GM19238 (cell line): ENCODE measurements around the gene CNTN2.

Source experiments
- DNase-seq: peaks from one replicate; pipeline ENCODE4 v3.0.0; 2011; ENCODE audit warnings: low spot score; ENCODE audit not compliant: insufficient read length

CNTN2 gene, protein sequence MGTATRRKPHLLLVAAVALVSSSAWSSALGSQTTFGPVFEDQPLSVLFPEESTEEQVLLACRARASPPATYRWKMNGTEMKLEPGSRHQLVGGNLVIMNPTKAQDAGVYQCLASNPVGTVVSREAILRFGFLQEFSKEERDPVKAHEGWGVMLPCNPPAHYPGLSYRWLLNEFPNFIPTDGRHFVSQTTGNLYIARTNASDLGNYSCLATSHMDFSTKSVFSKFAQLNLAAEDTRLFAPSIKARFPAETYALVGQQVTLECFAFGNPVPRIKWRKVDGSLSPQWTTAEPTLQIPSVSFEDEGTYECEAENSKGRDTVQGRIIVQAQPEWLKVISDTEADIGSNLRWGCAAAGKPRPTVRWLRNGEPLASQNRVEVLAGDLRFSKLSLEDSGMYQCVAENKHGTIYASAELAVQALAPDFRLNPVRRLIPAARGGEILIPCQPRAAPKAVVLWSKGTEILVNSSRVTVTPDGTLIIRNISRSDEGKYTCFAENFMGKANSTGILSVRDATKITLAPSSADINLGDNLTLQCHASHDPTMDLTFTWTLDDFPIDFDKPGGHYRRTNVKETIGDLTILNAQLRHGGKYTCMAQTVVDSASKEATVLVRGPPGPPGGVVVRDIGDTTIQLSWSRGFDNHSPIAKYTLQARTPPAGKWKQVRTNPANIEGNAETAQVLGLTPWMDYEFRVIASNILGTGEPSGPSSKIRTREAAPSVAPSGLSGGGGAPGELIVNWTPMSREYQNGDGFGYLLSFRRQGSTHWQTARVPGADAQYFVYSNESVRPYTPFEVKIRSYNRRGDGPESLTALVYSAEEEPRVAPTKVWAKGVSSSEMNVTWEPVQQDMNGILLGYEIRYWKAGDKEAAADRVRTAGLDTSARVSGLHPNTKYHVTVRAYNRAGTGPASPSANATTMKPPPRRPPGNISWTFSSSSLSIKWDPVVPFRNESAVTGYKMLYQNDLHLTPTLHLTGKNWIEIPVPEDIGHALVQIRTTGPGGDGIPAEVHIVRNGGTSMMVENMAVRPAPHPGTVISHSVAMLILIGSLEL

DNA sequence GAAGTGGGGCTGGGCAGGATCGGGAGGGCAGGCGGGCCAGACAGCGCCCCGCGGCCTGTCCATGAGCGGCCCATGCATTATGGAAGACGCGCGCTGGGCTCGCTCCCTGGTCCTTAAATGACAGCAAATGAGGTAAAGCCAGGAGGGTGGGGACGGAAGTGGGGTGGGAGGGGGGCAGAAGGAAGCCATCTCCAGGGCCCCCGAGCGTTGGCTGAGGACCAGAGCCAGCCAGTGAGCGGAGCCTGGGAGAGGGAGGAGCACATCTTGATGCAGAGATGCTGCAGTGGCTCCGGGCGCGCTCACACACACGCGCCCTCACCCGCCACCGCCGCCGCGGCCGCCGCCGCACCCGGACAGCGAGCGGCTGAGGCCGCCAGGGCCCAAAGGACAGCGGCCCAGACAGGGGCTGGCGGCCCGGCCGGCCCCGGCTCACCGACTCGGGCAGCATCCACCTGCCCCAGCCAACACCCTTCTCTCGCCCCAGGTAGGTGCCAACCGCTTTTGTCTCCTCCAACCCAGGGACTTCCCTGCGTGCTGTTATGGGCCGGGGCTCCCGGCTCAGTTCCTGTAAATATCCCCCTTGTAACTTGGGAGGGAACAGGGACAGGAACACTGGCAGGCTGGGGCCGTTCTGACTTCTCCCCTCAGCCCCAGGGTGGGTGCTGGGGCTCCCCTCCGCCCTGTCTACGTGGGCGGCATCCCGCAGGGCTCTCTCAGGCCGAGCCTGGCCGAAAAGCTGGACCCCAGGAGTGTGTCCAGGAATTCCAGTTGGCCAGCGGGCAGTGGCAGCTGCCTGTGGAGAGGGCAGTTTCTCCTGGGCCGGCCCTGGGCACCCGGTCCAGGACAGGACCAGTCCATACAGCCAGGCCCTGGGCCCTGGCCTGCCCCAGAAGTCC is at the start of gene CNTN2:
Gene CNTN2 (plus strand): TSS at position 302 of the 896 bp plus-strand sequence. CDS start 9,974 bp downstream, outside the sequence.
- no peak for DNase-seq

- no peak for DNase-seq
These were observed 48.7 kb upstream of the CNTN2 start for GRCh38 chr1:204994086-204994862.

- DNase-seq = no peak
These were observed 46.0 kb upstream of the CNTN2 start for GRCh38 chr1:204996981-204997380.

DNA sequence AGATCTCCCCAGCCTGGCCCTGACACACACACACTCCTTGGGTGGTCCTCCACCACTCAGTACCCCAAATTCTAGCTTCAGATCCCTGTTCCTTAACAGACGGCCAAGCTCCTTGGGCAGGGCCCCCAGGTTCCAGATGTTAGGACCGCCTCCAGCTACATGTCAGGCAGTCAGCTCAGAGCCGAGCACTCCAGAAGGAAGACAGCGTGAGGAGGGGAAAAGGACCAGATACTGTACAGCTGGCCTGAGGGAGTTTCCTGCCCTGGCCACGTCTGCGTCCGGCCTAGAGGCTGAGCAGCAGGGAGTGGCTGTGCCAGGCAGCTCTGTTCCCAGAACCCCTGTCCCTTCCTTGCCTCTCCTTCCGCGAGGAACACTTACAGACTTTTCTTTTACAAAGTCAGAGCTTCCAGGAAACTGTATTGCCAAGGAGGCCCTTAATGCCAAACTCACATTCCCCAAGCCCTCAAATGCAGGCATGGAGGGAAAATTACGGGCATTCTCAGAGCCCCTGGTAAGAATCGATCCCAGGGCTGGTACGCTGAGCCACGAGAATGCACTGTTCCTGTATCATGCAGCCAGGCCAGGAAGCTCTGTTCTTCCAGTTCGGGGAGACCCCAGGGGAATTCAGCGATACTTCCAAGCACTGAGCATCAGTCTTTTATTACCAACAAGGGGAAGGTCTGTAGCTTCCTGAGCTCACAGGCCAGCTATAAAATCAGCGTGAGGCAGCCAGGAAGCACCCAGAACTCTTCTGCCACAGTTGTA is 45.2 kb upstream of the CNTN2 start:
- DNase-seq = no peak

DNA sequence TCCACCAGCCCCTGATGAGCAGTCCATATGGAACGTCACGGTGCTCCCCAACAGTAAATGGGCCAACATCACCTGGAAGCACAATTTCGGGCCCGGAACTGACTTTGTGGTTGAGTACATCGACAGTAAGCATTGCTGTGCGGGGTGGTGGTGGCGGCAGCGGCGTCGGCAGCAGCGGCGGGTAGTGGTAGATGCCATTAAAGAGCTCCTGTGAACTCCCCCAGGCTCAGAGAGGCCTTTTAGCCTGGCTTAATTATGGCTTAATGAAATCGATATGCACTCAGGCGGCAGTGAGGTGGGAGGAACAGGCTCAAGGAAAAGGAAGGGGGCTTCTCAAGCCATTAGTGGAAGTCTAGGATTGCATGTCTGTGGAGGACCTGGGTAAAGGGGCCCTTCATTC is 41.9 kb upstream of the CNTN2 start:
- DNase-seq = no peak

DNA sequence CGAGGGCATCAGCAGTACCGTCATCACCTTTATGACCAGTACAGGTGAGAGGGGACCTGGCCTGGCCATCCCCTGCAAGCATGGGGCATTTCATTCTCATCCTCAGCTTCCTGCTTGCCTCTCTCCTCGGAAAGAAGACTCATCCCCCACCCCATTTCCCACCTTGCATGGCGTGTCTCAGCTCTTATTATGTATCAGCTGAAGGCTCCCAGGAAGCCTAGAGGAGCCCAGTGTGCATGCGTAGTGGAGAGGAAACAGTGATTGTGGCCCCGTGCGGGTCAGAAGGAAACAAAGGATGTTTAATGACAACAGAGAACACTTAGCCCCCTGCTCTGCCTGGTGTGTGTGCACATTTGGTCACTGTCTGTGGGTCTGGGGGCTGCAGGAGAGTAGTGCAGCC is 40.3 kb upstream of the CNTN2 start:
- DNase-seq = no peak

- no peak for DNase-seq
These were observed 39.5 kb upstream of the CNTN2 start for GRCh38 chr1:205003358-205004131.

- DNase-seq = no peak
These were observed 38.7 kb upstream of the CNTN2 start for GRCh38 chr1:205004351-205004750.

DNA sequence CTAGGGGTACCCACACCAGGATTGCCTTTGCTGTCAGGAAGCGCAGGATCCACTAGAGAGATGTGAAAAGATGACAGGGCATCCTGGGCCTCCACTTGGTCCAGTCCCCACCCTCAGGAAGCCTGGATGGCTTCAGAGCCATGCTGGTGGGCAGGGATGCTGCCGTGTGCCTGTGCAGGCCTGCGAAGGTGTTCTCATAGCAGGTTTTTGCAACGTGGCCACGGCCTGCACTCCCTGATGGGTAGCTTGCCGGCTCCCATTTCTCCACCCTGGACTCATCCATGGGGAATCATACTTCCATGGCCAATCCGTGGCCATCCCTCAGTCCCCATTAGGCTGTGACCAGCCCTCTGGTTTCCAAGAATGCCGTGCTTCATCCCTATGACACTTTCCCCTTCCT is 34.1 kb upstream of the CNTN2 start:
- DNase-seq = no peak

DNA sequence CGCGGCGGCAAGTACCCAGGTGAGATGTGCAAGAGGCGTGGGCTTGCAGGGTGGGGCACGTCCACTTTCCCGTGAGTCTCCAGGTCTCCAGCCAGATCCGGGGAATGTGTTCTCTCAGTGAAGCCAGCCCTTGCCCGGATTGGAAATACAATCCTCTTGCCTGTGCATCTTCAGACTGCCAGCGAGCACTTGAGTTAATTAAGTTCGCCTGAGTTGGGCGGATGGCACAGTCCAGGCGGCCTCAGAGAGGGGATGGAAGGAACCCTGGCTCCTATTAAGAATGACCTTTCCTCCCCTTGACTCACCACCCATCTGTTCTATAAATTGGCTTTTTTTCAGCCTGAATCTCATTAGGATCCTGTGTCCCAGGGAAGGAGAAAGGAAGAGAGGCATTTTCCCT is 33.3 kb upstream of the CNTN2 start:
- DNase-seq = no peak

- no peak for DNase-seq
These were observed 30.4 kb upstream of the CNTN2 start for GRCh38 chr1:205012391-205013140.

DNA sequence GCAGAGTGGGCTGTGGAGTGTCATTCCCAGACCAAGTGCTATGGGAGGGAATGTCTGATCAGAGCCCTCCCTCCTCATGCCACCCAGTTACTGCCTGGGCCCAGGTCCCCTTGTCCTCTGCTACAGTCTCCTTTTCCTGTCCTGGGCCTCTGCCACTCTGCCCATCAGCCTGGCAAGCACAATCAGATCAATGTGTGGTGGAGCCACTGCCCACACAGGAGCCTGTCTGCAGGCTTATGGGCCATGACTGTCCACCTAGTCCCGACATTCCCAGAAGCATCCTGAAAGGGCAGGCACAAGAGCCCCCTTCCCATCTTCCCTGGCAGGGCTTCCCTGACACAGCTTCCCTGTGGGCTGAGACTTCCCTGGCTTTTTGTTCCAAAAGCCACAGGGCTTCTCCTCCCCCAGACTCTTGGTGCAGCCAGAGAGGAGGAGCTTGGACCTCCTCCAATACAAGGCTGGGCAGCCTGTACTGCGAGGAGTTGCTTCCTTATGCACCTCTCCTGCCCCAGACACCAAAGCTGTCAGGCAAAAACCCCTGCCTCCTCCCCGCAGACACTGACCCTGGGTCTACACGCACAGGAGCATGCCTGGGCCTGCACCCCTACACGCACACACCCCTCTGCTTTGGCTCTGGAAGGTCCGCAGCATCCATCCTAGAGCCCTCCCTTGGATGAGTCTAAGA is 29.2 kb upstream of the CNTN2 start:
- DNase-seq = no peak

DNA sequence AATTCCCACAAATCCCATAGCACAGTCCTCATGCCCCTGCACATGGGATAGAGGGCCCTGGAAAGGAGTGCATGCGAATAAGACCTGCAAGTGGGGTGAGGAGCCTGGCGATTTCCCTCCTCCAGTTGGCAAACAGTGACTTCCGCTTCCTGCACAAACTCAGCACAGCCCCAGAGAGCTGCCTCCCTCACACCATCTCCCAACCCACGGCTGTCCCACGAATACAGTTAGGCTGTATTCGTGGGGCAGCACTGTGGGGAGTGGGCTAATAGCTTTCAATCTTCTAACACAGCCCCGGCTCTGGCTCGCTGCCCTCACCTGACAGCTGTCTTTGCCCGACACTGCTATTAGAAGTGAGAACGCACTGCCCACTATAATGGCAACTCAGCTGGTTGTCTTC is 28.2 kb upstream of the CNTN2 start:
- DNase-seq = no peak

- DNase-seq = no peak
These were observed 27.8 kb upstream of the CNTN2 start for GRCh38 chr1:205015241-205015640.

- no peak for DNase-seq
These were observed 26.9 kb upstream of the CNTN2 start for GRCh38 chr1:205016075-205016474.

DNA sequence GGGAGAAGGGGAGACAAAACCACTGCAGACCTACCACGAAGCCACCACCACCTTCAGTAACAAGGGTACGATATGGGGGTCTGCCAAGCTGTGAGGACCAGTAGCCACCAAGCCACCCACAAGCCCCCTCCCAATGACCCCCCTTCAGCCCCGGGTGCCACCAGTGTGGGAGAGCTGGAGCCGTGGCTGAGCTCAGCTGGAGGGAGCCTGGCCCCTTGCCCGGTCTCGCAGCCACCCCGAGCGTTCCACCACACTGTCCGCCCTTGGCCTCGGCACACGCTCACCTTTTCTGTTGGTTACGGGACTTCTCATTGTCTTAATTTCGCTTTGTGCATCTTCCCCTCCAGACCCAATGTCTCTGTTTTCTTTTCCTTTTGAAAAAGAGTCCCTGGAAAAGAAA is 26.4 kb upstream of the CNTN2 start:
- DNase-seq = no peak

DNA sequence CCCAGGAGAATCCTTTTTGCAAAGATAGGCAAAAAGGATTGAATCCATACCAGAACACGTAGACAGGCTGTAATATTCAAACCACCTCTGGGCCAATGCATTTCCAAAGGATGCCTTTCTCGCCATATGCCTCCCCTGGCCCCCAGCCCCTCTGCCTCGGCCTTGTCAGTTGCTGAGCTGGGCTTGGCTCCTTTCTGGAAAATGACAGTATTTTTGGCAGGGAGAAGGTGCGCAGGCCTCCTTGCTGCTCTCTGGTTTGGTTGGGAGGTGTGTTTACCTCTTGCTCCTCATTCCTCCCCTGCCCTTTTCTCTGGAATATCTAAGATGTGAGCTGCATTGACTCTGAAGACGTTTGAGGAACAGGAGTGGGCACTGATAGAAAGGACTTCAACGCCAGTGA is 26.0 kb upstream of the CNTN2 start:
- no peak for DNase-seq

DNA sequence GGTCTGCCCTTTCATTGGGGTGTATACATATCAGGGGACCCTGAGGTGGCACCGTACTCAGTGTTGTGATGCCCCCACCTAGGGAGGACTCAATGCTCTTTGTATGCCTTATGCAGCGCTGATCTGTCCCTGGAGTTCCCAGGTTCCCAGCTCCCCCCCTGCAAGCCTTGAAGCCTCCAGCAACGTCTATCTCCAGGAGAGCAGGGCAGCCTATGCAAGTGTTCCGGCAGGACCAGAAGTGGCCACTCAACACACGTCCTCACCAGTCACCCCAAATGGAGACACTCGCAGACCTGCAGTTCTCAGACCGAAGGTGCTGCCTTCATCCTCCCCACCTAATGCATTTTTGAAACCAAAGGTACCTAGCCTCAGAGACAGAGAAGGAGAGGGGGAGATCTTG is 25.2 kb upstream of the CNTN2 start:
- DNase-seq = no peak
